H9 (cell line): ENCODE results near the gene CHST13. TPM values are rescaled to one million over a fixed set of nuclear protein-coding genes. Genes with fewer than 3 reads are reported as not detected.
A peak's percentile ranks its signal among the peaks of the same experiment; 100 is the strongest.

ENCODE experiments used
- DNase-seq: peaks from one replicate; pipeline ENCODE4 v3.0.0-alpha.2; 2017
- H2AFZ ChIP-seq: one replicate; pipeline ENCODE4 v1.6.1; 2013; ENCODE audit warnings: mild to moderate bottlenecking, low read length, control low read depth, moderate library complexity
- H2AK5ac ChIP-seq: 2 replicates; pipeline ENCODE4 v1.6.1; 2013; ENCODE audit warnings: low read length, control low read depth, mixed read lengths; ENCODE audit not compliant: insufficient read length
- H2BK120ac ChIP-seq: one replicate; pipeline ENCODE4 v1.6.1; 2013; ENCODE audit warnings: low read depth, mild to moderate bottlenecking, low read length, control low read depth, inconsistent platforms; ENCODE audit not compliant: poor library complexity, severe bottlenecking
- H2BK12ac ChIP-seq: 2 replicates; pipeline ENCODE4 v1.6.1; 2013; ENCODE audit warnings: low read length, control low read depth, mixed read lengths, low read depth; ENCODE audit not compliant: insufficient read length
- H2BK15ac ChIP-seq: 2 replicates; pipeline ENCODE4 v1.6.1; 2013; ENCODE audit warnings: low read depth, low read length, control low read depth
- H2BK20ac ChIP-seq: one replicate; pipeline ENCODE4 v1.6.1; 2013; ENCODE audit warnings: low read depth, mild to moderate bottlenecking, low read length, control low read depth, inconsistent platforms; ENCODE audit not compliant: poor library complexity, severe bottlenecking
- H2BK5ac ChIP-seq: 2 replicates; pipeline ENCODE4 v1.6.1; 2013; ENCODE audit warnings: low read length, control low read depth, mixed read lengths; ENCODE audit not compliant: insufficient read length
- H3K14ac ChIP-seq: 2 replicates; pipeline ENCODE4 v1.6.1; 2013; ENCODE audit warnings: low read length, control low read depth; ENCODE audit not compliant: insufficient read depth
- H3K18ac ChIP-seq: 2 replicates; pipeline ENCODE4 v1.6.1; 2013; ENCODE audit warnings: low read depth, mild to moderate bottlenecking, mixed read lengths, low read length, control low read depth; ENCODE audit not compliant: insufficient read length
- H3K23ac ChIP-seq: 2 replicates; pipeline ENCODE4 v1.6.1; 2013; ENCODE audit warnings: low read length, control low read depth, mixed read lengths, low read depth; ENCODE audit not compliant: insufficient read length
- H3K23me2 ChIP-seq: 2 replicates; pipeline ENCODE4 v1.6.1; 2013; ENCODE audit warnings: low read depth, mild to moderate bottlenecking, mixed read lengths, low read length, control low read depth; ENCODE audit not compliant: insufficient read length, poor library complexity, severe bottlenecking
- H3K27ac ChIP-seq: 2 replicates; pipeline ENCODE4 v1.5.1; 2013; ENCODE audit warnings: low read length, control low read depth, mixed read lengths, low read depth; ENCODE audit not compliant: insufficient read length
- H3K27me3 ChIP-seq: 2 replicates; pipeline ENCODE4 v1.6.1; 2013; ENCODE audit warnings: low read length, control low read depth, inconsistent platforms; ENCODE audit not compliant: insufficient read depth
- H3K4ac ChIP-seq: 2 replicates; pipeline ENCODE4 v1.6.1; 2013; ENCODE audit warnings: low read depth, mild to moderate bottlenecking, control low read depth, inconsistent platforms, low read length, moderate library complexity
- H3K4me1 ChIP-seq: 2 replicates; pipeline ENCODE4 v1.6.1; 2013; ENCODE audit warnings: low read length, control low read depth, inconsistent platforms; ENCODE audit not compliant: insufficient read depth
- H3K4me2 ChIP-seq: 2 replicates; pipeline ENCODE4 v1.6.1; 2013; ENCODE audit warnings: low read length, control low read depth, mixed read lengths; ENCODE audit not compliant: insufficient read length, insufficient read depth
- H3K56ac ChIP-seq: 2 replicates; pipeline ENCODE4 v1.6.1; 2013; ENCODE audit warnings: low read depth, mild to moderate bottlenecking, mixed read lengths, low read length, control low read depth; ENCODE audit not compliant: insufficient read length
- H3K79me1 ChIP-seq: 2 replicates; pipeline ENCODE4 v1.6.1; 2013; ENCODE audit warnings: low read depth, mild to moderate bottlenecking, moderate library complexity, low read length, control low read depth, inconsistent platforms; ENCODE audit not compliant: insufficient read depth, poor library complexity, severe bottlenecking
- H3K79me2 ChIP-seq: 2 replicates; pipeline ENCODE4 v1.6.1; 2013; ENCODE audit warnings: low read length, control low read depth, inconsistent platforms; ENCODE audit not compliant: insufficient read depth
- H3K9ac ChIP-seq: 2 replicates; pipeline ENCODE4 v1.6.1; 2013; ENCODE audit warnings: low read length, control low read depth, mixed read lengths; ENCODE audit not compliant: insufficient read length; ENCODE audit errors: extremely low read depth
- H3K9me3 ChIP-seq: one replicate; pipeline ENCODE4 v1.6.1; 2013; ENCODE audit warnings: low read depth, low read length, inconsistent platforms; ENCODE audit not compliant: control insufficient read depth
- H3T11ph ChIP-seq: one replicate; pipeline ENCODE4 v1.6.1; 2013; ENCODE audit warnings: mild to moderate bottlenecking, low read length, control low read depth, inconsistent platforms
- H4K20me1 ChIP-seq: one replicate; pipeline ENCODE4 v1.6.1; 2013; ENCODE audit not compliant: control insufficient read depth, insufficient read length, insufficient read depth
- H4K5ac ChIP-seq: 2 replicates; pipeline ENCODE4 v1.6.1; 2013; ENCODE audit warnings: low read depth, mild to moderate bottlenecking, mixed read lengths, low read length, control low read depth; ENCODE audit not compliant: insufficient read length
- H4K8ac ChIP-seq: replicated peaks from 2 replicates; pipeline ENCODE4 v1.6.1; 2013; ENCODE audit warnings: low read length, control low read depth, mixed read lengths, low read depth; ENCODE audit not compliant: insufficient read length
- H4K91ac ChIP-seq: 2 replicates; pipeline ENCODE4 v1.6.1; 2013; ENCODE audit warnings: low read depth, mild to moderate bottlenecking, moderate library complexity, mixed read lengths, low read length, control low read depth; ENCODE audit not compliant: insufficient read length
- H3K27ac Mint-ChIP-seq, 3 experiments: 2 replicates in 2 of 3; 3 replicates in 1 of 3; pipeline ENCODE4 v1.8.0; 2020 to 2021; ENCODE audit warnings: mixed read lengths in 3 of 3, mild to moderate bottlenecking in 1 of 3, moderate library complexity in 1 of 3
- H3K27me3 Mint-ChIP-seq: 2 replicates; pipeline ENCODE4 v1.8.0; 2021; ENCODE audit warnings: low read depth, mild to moderate bottlenecking, moderate library complexity, mixed read lengths
- H3K36me3 Mint-ChIP-seq, 3 experiments: 2 replicates in 2 of 3; 3 replicates in 1 of 3; pipeline ENCODE4 v1.8.0; 2020 to 2021; ENCODE audit warnings: low read depth in 3 of 3, mixed read lengths in 3 of 3; ENCODE audit not compliant: insufficient read depth in 1 of 3
- H3K4me1 Mint-ChIP-seq, 2 experiments: 2 replicates each; pipeline ENCODE4 v1.8.0; 2020; ENCODE audit warnings: mixed read lengths in 2 of 2
- H3K4me3 Mint-ChIP-seq, 2 experiments: 2 replicates in 1 of 2; 3 replicates in 1 of 2; pipeline ENCODE4 v1.8.0; 2020 to 2021; ENCODE audit warnings: mild to moderate bottlenecking in 2 of 2, mixed read lengths in 2 of 2, moderate library complexity in 1 of 2
- H3K9me3 Mint-ChIP-seq, 2 experiments: 2 replicates in 1 of 2; 3 replicates in 1 of 2; pipeline ENCODE4 v1.8.0; 2020; ENCODE audit warnings: mild to moderate bottlenecking in 2 of 2, mixed read lengths in 2 of 2, moderate library complexity in 1 of 2
- CTCF ChIP-seq: fragments of 200-600 bp; sonication (generic); conservative IDR thresholded peaks from 3 replicates; pipeline ENCODE4 v1.8.0; 2021; ENCODE audit warnings: antibody characterized with exemption, mild to moderate bottlenecking
- WGBS: extraction: QIAGEN DNeasy Blood & Tissue Kit; methylation state at CpG from one replicate; pipeline ENCODE4 v1.1.7; 2013; ENCODE audit warnings: missing lambda C conversion rate, low lambda C conversion rate, mixed read lengths; ENCODE audit not compliant: insufficient read length; ENCODE audit errors: extremely low coverage; 5-methylcytosine and 5-hydroxymethylcytosine counted together
- total RNA-seq: library from RNA; stranded (reverse); gene quantifications from 2 replicates; pipeline ENCODE4 v1.2.1, GENCODE V29; 2021

The CHST13 gene
- total RNA-seq, 1 experiment from 2014 or later: 0.85 TPM

GRCh38 chr3:126500016-126500415 lies 23.9 kb upstream of the CHST13 start:
- H4K91ac ChIP-seq: no peak overlapping the region
- no peak overlapping the region for H3T11ph ChIP-seq
- H4K5ac ChIP-seq: no peak overlapping the region
- H2BK12ac ChIP-seq: no peak overlapping the region
- H2AFZ ChIP-seq: no peak overlapping the region
- Mint-ChIP-seq H3K27ac (peak overlapping the region in 1 of 3 experiments; percentile 87; a peak in 1 of 7 replicates), H3K27me3 (no peaks in the 10 kb centered on the region), H3K4me3 (no peak overlapping the region), H3K9me3 (no peaks in the 10 kb centered on the region), H3K36me3 (no peaks in the 10 kb centered on the region; a peak in 1 of 7 replicates), H3K4me1 (peaks cover 15 to 22% of the 10 kb centered on the region in 2 experiments)
- H3K4me2 ChIP-seq: no peak overlapping the region
- no peaks in the 10 kb centered on the region for H3K9me3 ChIP-seq
- H3K79me2 ChIP-seq: no peaks in the 10 kb centered on the region
- no peak for DNase-seq
- no peak overlapping the region for H3K23ac ChIP-seq
- H2BK15ac ChIP-seq: no peak overlapping the region
- no peaks in the 10 kb centered on the region for H4K20me1 ChIP-seq
- H3K18ac ChIP-seq: no peak overlapping the region
- H2BK20ac ChIP-seq: no peak overlapping the region
- no peak for TF ChIP-seq CTCF
- H3K4ac ChIP-seq: no peak overlapping the region
- H3K27me3 ChIP-seq: no peaks in the 10 kb centered on the region
- no peak overlapping the region for H2BK120ac ChIP-seq
- H4K8ac ChIP-seq: no peak overlapping the region
- no peak overlapping the region for H2BK5ac ChIP-seq
- no peak overlapping the region for H3K14ac ChIP-seq
- no peak overlapping the region for H3K27ac ChIP-seq
- no CpG with 5 or more reads among the region's 7 CpGs for WGBS
- H3K56ac ChIP-seq: no peak overlapping the region
- H2AK5ac ChIP-seq: no peak overlapping the region
- no peak overlapping the region for H3K9ac ChIP-seq
- no peaks in the 10 kb centered on the region for H3K79me1 ChIP-seq
- no peaks in the 10 kb centered on the region for H3K23me2 ChIP-seq
- H3K4me1 ChIP-seq: peaks cover 3% of the 10 kb centered on the region; the same call in 1 of the 2 replicates
